Colon (tissue), 2 donors: ENCODE measurements around the gene TBC1D4.

ENCODE experiments used
- FAIRE-seq: peaks from 2 replicates; lab custom pipeline; 2012; peaks lifted over from hg19 to GRCh38; lab: Jason Lieb, UNC
- donor health status: control.
- donor health status: control.

The TBC1D4 gene

GRCh38 chr13:75385708-75386083 is 96.3 kb downstream of the TBC1D4 start:
- FAIRE-seq: no peak

- no peak for FAIRE-seq
These were observed 96.9 kb downstream of the TBC1D4 start for GRCh38 chr13:75384879-75385707.

GRCh38 chr13:75383064-75383715 is 98.8 kb downstream of the TBC1D4 start:
- no peak for FAIRE-seq

GRCh38 chr13:75378301-75378700 is 103.7 kb downstream of the TBC1D4 start:
- FAIRE-seq: no peak

GRCh38 chr13:75376792-75377402 is 105.1 kb downstream of the TBC1D4 start:
- no peak for FAIRE-seq

- no peak for FAIRE-seq
These were observed 106.6 kb downstream of the TBC1D4 start for GRCh38 chr13:75375329-75375728.

- FAIRE-seq: no peak
These were observed 108.0 kb downstream of the TBC1D4 start for GRCh38 chr13:75373988-75374387.

GRCh38 chr13:75372923-75373841 is 108.8 kb downstream of the TBC1D4 start:
- FAIRE-seq: no peak

GRCh38 chr13:75372517-75372916 is 109.5 kb downstream of the TBC1D4 start:
- no peak for FAIRE-seq

- FAIRE-seq: no peak
These were observed 110.8 kb downstream of the TBC1D4 start for GRCh38 chr13:75371203-75371602.

GRCh38 chr13:75370774-75371173 is 111.2 kb downstream of the TBC1D4 start:
- no peak for FAIRE-seq

GRCh38 chr13:75369981-75370380 is 112.0 kb downstream of the TBC1D4 start:
- FAIRE-seq: no peak

GRCh38 chr13:75368167-75368566 is 113.8 kb downstream of the TBC1D4 start:
- no peak for FAIRE-seq

- no peak for FAIRE-seq
These were observed 115.3 kb downstream of the TBC1D4 start for GRCh38 chr13:75366380-75367280.

GRCh38 chr13:75365724-75366173 is 116.2 kb downstream of the TBC1D4 start:
- no peak for FAIRE-seq

- no peak for FAIRE-seq
These were observed 117.7 kb downstream of the TBC1D4 start for GRCh38 chr13:75364131-75364713.

GRCh38 chr13:75363371-75363770 is 118.6 kb downstream of the TBC1D4 start:
- no peak for FAIRE-seq

GRCh38 chr13:75362026-75362425 is 119.9 kb downstream of the TBC1D4 start:
- FAIRE-seq: no peak

GRCh38 chr13:75360170-75360569 is 121.8 kb downstream of the TBC1D4 start:
- FAIRE-seq: no peak

- FAIRE-seq: no peak
These were observed 122.7 kb downstream of the TBC1D4 start for GRCh38 chr13:75359266-75359665.
